Measurements from ENCODE around the gene BTRC. TPM values are rescaled to one million over a fixed set of nuclear protein-coding genes. Genes with fewer than 3 reads are reported as not detected.

The BTRC gene
- total RNA-seq, 2 donors from 2014 or later, result 8.8 to 9.9 TPM

DNA sequence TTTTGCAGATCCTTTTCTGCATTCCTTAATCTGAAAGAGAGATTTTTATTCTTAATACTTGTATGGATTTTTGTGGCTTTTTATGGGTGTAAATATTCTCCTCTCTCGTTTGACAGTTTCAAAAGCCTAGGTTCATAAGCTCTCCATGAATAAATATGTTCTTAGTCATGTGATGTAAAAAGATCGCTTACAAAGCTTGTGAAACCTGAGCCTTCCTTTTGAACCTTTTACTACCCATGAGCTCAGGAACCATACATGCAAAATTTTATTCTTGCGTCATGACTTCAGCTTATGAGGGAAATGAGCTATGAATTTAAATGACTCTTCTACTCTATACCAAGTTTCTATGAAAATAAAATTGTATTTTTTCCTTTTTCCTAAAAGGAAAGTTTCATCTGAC is 135.4 kb downstream of the BTRC start:
- 60 to 69% methylated on average over 3 of the region's 3 CpGs for WGBS, 2 donors
- TF ChIP-seq POLR2A (IDR thresholded peaks at IDR 0.05) (no peak), CTCF (IDR thresholded peaks at IDR 0.05) (no peak)
- ATAC-seq, result no peak
- no peak for DNase-seq
- Histone ChIP-seq H3K27ac (no peak overlapping the region), H3K9me3 (no peaks in the 10 kb centered on the region), H3K4me3 (no peak overlapping the region), H3K36me3 (replicated peaks in 1 of 2; ENCODE audit: insufficient read depth in 1 of 2, low read depth in 2 of 2) (no peaks in the 10 kb centered on the region), H3K4me1 (peaks cover 14% of the 10 kb centered on the region), H3K27me3 (no peaks in the 10 kb centered on the region)
- intact Hi-C loops (cut with DNase I), result no loop called here

DNA sequence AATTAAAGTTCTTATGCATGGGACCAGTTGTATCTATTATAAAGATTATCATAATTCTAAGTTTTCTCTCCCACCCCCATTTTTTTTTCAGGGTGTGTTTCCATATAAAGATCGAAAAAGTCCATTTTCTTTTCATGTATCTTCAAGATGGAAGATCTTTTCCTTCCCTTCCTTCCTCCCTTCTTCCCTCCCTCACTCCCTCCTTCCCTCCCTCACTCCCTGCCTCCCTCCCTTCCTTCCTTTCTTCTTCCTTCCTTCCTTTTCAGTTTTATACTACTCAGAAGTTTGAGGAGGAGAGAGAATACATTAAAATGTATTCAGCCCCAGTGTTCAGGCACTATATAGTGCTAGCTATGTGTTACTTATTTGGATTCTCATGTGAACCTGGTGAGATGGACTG is 136.1 kb downstream of the BTRC start:
- no peaks in the 10 kb centered on the region for H3K36me3 ChIP-seq (replicated peaks in 1 of 2; ENCODE audit: insufficient read depth in 1 of 2, low read depth in 2 of 2)
- no peak for TF ChIP-seq POLR2A (IDR thresholded peaks at IDR 0.05)
- TF ChIP-seq CTCF (IDR thresholded peaks at IDR 0.05), result no peak
- DNase-seq (no peak), ATAC-seq (no peak)
- intact Hi-C loops (cut with DNase I), result no loop called here
- 82 to 93% methylated on average over 1 of the region's 1 CpG for WGBS, 2 donors
- H3K27me3 ChIP-seq, result no peaks in the 10 kb centered on the region
- peaks cover 15% of the 10 kb centered on the region for H3K4me1 ChIP-seq
- no peaks in the 10 kb centered on the region for H3K9me3 ChIP-seq
- H3K4me3 ChIP-seq, result no peak overlapping the region
- H3K27ac ChIP-seq, result no peak overlapping the region

DNA sequence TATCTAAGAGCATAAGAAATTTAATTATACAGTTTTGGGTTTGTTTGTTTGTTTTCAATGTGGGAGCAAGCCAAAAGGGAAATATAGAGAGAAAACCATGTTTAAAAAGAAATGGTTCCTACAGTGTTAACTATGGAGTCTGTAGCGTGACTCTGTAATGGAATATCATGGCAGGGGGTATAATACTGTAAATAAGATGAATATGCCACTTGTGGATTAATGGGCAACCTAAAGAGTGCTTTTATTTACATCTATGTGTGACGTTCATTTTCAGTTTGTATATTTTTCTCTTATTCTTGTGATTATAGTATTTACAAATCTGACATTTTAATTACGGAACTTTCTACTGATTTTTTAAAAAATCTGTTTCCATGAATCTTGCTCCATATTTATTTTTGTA is 138.2 kb downstream of the BTRC start:
- ATAC-seq (no peak), DNase-seq (no peak)
- H3K36me3 ChIP-seq (replicated peaks in 1 of 2; ENCODE audit: insufficient read depth in 1 of 2, low read depth in 2 of 2), result no peaks in the 10 kb centered on the region
- H3K4me3 ChIP-seq, result no peak overlapping the region
- intact Hi-C loops (cut with DNase I), result no loop called here
- H3K4me1 ChIP-seq, result peaks cover 15% of the 10 kb centered on the region
- no peaks in the 10 kb centered on the region for H3K9me3 ChIP-seq
- TF ChIP-seq CTCF (IDR thresholded peaks at IDR 0.05) (no peak), POLR2A (IDR thresholded peaks at IDR 0.05) (no peak)
- H3K27me3 ChIP-seq, result no peaks in the 10 kb centered on the region
- no peak overlapping the region for H3K27ac ChIP-seq
- 70 to 77% methylated on average over 3 of the region's 3 CpGs for WGBS, 2 donors

GRCh38 chr10:101492814-101493213 is 138.8 kb downstream of the BTRC start:
- TF ChIP-seq CTCF (IDR thresholded peaks at IDR 0.05) (no peak), POLR2A (IDR thresholded peaks at IDR 0.05) (no peak)
- Histone ChIP-seq H3K4me1 (peaks cover 15% of the 10 kb centered on the region), H3K36me3 (replicated peaks in 1 of 2; ENCODE audit: insufficient read depth in 1 of 2, low read depth in 2 of 2) (no peaks in the 10 kb centered on the region), H3K9me3 (no peaks in the 10 kb centered on the region), H3K27ac (no peak overlapping the region), H3K27me3 (no peaks in the 10 kb centered on the region), H3K4me3 (no peak overlapping the region)
- 70 to 77% methylated on average over 1 of the region's 1 CpG for WGBS, 2 donors
- DNase-seq, result no peak
- ATAC-seq, result no peak
- intact Hi-C loops (cut with DNase I), result no loop called here

GRCh38 chr10:101493249-101493648 is 139.3 kb downstream of the BTRC start:
- H3K4me1 ChIP-seq, result peaks cover 15% of the 10 kb centered on the region
- intact Hi-C loops (cut with DNase I), result no loop called here
- no peak for ATAC-seq

More at GRCh38 chr10:101493249-101493648, 139.3 kb downstream of the BTRC start:
- no peak for TF ChIP-seq CTCF (IDR thresholded peaks at IDR 0.05)
- TF ChIP-seq POLR2A (IDR thresholded peaks at IDR 0.05), result no peak
- no peaks in the 10 kb centered on the region for H3K9me3 ChIP-seq
- 73 to 87% methylated on average over 1 of the region's 1 CpG for WGBS, 2 donors
- H3K36me3 ChIP-seq (replicated peaks in 1 of 2; ENCODE audit: insufficient read depth in 1 of 2, low read depth in 2 of 2), result no peaks in the 10 kb centered on the region
- no peak overlapping the region for H3K27ac ChIP-seq
- H3K4me3 ChIP-seq, result no peak overlapping the region
- H3K27me3 ChIP-seq, result no peaks in the 10 kb centered on the region
- no peak for DNase-seq

All from body of pancreas (tissue), 4 donors.